ENCODE data around the gene TMPRSS7.

The TMPRSS7 gene, protein sequence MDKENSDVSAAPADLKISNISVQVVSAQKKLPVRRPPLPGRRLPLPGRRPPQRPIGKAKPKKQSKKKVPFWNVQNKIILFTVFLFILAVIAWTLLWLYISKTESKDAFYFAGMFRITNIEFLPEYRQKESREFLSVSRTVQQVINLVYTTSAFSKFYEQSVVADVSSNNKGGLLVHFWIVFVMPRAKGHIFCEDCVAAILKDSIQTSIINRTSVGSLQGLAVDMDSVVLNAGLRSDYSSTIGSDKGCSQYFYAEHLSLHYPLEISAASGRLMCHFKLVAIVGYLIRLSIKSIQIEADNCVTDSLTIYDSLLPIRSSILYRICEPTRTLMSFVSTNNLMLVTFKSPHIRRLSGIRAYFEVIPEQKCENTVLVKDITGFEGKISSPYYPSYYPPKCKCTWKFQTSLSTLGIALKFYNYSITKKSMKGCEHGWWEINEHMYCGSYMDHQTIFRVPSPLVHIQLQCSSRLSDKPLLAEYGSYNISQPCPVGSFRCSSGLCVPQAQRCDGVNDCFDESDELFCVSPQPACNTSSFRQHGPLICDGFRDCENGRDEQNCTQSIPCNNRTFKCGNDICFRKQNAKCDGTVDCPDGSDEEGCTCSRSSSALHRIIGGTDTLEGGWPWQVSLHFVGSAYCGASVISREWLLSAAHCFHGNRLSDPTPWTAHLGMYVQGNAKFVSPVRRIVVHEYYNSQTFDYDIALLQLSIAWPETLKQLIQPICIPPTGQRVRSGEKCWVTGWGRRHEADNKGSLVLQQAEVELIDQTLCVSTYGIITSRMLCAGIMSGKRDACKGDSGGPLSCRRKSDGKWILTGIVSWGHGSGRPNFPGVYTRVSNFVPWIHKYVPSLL

DNA sequence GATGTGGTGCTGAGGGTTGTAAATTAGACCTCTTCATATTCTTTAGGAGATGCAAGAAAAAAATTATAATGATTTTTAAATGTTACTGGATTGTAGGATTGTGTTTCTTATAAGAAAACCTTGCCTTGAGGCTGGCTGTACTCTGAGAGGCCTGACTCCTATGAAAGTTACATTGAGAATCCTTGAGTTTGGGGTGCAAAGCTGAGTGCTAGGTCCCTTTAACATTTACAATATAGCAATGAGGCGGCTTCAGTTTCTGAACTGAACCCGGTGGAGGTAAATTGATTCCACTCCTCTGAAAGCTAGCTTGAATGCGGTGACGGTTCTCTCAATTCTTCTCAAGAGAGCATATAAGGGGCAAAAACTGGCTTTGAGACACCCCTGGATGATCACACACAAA lies at the start of gene TMPRSS7:
Gene TMPRSS7, plus strand, starts transcription at position 301 of the 400 bp plus-strand sequence. CDS start 110 bp downstream, outside the sequence.
- no peaks in the 10 kb centered on the region for H3K36me3 ChIP-seq (replicated peaks)
- no peaks in the 10 kb centered on the region for H3K27me3 ChIP-seq (replicated peaks)
- no peak for DNase-seq
- no peak within 1 kb of the TSS for H3K4me3 ChIP-seq (ENCODE audit: low read depth, low read length)
- H3K27ac ChIP-seq, result no peak within 1 kb of the TSS
- TF ChIP-seq, protein P1, sequence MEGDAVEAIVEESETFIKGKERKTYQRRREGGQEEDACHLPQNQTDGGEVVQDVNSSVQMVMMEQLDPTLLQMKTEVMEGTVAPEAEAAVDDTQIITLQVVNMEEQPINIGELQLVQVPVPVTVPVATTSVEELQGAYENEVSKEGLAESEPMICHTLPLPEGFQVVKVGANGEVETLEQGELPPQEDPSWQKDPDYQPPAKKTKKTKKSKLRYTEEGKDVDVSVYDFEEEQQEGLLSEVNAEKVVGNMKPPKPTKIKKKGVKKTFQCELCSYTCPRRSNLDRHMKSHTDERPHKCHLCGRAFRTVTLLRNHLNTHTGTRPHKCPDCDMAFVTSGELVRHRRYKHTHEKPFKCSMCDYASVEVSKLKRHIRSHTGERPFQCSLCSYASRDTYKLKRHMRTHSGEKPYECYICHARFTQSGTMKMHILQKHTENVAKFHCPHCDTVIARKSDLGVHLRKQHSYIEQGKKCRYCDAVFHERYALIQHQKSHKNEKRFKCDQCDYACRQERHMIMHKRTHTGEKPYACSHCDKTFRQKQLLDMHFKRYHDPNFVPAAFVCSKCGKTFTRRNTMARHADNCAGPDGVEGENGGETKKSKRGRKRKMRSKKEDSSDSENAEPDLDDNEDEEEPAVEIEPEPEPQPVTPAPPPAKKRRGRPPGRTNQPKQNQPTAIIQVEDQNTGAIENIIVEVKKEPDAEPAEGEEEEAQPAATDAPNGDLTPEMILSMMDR (IDR thresholded peaks at IDR 0.05; ENCODE audit: low read depth, low read length, missing control alignments), result no peak
- in situ Hi-C loops (cut with HindIII; ENCODE audit: low pct_ligation_motif_present, low sequenced_read_pairs), result no loop called here

DNA sequence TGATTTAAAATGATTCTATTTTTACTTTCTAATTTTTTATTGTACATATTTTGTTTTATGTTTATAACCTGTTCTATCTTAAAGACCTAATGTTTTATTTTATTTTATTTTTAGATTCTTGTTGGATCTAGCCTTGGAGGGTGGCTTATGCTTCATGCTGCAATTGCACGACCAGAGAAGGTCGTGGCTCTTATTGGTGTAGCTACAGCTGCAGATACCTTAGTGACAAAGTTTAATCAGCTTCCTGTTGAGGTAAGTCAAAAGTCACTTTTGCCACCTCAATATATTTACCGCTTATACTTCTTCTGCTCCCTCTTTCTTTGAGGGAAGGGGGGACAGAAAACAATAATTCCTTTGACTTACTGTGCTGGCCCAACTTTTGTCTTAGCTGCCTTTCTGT lies 47.7 kb upstream of the TMPRSS7 start:
- DNase-seq, result no peak
- Histone ChIP-seq H3K27ac (no peak overlapping the region), H3K4me3 (ENCODE audit: low read depth, low read length) (no peak overlapping the region), H3K27me3 (replicated peaks) (no peaks in the 10 kb centered on the region), H3K36me3 (replicated peaks) (peaks cover 13% of the 10 kb centered on the region)
- in situ Hi-C loops (cut with HindIII; ENCODE audit: low pct_ligation_motif_present, low sequenced_read_pairs), result no loop called here
- TF ChIP-seq, protein P1 (IDR thresholded peaks at IDR 0.05; ENCODE audit: low read depth, low read length, missing control alignments), result no peak

DNA sequence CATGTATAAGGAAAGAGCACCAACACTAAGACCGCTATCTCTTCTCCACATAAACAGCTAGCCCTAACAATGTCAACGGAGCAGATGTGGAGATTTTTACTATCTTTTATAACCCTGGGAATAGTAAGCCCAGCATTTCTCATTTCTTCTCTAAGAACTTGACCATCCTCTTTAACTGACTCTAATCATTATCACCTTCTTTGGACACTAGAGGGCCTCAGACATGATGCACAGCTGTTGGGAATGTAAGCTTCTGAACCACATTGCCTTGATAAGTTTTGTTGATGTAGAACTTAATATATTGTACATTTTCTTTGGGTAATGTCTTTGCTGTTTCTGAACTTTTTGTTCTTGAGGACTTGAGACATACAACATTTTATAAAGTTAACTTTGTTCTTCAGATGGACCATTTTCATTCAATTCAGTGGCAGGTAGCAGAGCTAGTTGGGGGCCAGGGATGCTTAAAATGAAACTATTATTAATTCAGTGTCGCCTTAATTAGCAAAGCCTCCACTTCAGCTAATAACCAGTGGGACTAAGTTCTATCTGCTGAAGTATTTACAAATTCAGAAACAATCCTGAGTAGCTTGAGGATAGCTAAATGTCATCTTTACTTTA lies 45.4 kb upstream of the TMPRSS7 start:
- Histone ChIP-seq H3K27ac (no peak overlapping the region), H3K27me3 (replicated peaks) (no peaks in the 10 kb centered on the region), H3K4me3 (ENCODE audit: low read depth, low read length) (no peak overlapping the region), H3K36me3 (replicated peaks) (peaks cover 13% of the 10 kb centered on the region)
- TF ChIP-seq, protein P1 (IDR thresholded peaks at IDR 0.05; ENCODE audit: low read depth, low read length, missing control alignments), result peak; percentile 69
- DNase-seq, result peak; percentile 63
- in situ Hi-C loops (cut with HindIII; ENCODE audit: low pct_ligation_motif_present, low sequenced_read_pairs), result no loop called here

DNA sequence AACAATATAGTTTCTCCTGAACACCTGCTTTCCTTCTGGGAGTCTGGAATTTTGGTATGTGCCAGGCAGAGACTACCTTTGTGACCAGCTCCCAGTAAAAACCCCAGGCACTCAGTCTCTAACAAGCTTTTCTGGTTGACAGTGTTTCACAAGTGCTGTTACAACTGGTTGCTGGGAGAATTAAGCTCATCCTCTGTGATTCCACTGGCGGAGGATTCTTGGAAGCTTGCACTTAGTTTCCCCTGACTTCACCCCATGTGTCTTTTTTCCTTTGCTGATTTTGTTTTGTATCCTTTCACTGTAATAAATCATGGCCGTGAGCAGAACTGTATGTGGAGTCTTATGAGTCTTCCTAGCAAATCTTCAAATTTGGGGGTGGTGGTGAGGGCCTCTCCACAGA lies 41.5 kb upstream of the TMPRSS7 start:
- TF ChIP-seq, protein P1 (IDR thresholded peaks at IDR 0.05; ENCODE audit: low read depth, low read length, missing control alignments), result no peak
- no peak for DNase-seq
- H3K27ac ChIP-seq, result no peak overlapping the region
- no peak overlapping the region for H3K4me3 ChIP-seq (ENCODE audit: low read depth, low read length)
- in situ Hi-C loops (cut with HindIII; ENCODE audit: low pct_ligation_motif_present, low sequenced_read_pairs), result no loop called here
- no peaks in the 10 kb centered on the region for H3K27me3 ChIP-seq (replicated peaks)
- peaks cover 4% of the 10 kb centered on the region for H3K36me3 ChIP-seq (replicated peaks)

DNA sequence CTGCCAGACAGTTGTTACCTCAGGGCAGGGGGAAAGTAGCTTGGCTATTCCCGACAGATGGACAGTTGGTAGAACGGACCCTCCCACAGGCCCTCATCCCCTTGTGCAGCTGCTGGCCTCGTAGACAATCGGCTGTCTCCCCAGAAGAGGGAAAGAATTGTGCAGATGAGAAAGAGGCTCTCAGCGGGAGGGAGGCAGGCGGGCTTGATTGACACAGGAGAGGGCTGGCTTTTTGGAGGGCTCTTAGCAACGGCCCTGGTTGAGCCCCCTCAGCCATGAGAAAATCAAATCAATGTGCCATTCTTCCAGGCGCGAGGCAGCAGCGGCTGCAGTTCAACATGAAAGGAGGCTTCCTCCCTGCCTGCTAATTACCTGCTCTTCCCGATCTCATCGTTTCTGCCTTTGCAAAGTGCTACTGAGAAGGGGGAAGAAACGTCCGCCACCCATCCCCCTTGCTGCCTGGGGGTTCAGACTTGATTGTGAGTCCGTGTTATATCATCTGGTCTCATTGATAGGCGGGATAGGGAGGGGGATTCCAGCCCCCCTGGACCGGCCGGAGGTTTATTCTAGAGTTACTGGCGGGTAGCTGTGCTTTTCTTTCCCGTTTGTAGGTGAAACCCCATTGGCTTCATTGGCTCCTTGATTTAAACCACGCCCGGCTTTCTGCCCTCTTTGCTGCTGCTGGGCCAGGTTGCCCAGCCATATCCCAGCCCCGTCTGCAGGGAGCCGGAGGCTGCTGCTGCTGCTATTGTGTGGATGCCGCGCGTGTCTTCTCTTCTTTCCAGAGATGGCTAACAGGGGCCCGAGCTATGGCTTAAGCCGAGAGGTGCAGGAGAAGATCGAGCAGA lies 35.7 kb upstream of the TMPRSS7 start, which contains the start of gene TAGLN3:
Gene TAGLN3, plus strand, starts transcription at position 287 of the 848 bp plus-strand sequence. Its CDS starts 501 bp downstream, at position 788.
- DNase-seq, result no peak
- H3K27ac ChIP-seq, result no peak within 1 kb of the TSS
- in situ Hi-C loops (cut with HindIII; ENCODE audit: low pct_ligation_motif_present, low sequenced_read_pairs), result no loop called here
- H3K27me3 ChIP-seq (replicated peaks), result no peaks in the 10 kb centered on the region
- peak within 1 kb of the TSS; percentile 59 for H3K4me3 ChIP-seq (ENCODE audit: low read depth, low read length)
- H3K36me3 ChIP-seq (replicated peaks), result no peaks in the 10 kb centered on the region
- TF ChIP-seq, protein P1 (IDR thresholded peaks at IDR 0.05; ENCODE audit: low read depth, low read length, missing control alignments), result no peak
